ENCODE measurements around the gene SDK1. TPM values are rescaled to one million over a fixed set of nuclear protein-coding genes. Genes with fewer than 3 reads are reported as not detected.
"Not testable (repeated sequence)": the region's sequence is repeated elsewhere in the genome, so short reads cannot be mapped to it uniquely, and the experiment has no call there.

The SDK1 gene
- total and polyA plus RNA-seq, 7 donors: 0.31 to 2.4 (median 1.3) TPM

DNA sequence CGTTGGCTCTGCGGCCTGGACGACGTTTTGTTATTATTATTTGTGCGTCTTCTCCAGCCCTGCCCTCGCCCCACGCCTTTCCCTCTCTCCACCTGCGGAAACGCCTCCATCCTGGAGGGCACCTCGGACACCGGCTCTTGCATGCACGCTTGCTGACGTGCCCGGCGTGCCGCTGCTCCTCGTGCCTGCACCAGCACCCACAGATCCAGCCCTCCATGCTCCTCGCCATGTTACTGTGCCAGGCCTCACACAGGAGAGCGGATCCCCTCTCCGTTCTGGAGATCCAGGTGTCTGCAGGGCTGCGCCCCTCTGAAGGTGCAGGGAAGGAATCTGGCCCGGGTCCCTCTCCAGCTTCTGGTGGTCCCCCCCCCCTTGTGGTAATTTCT is 1007.1 kb downstream of the SDK1 start:
- 87 to 90% (median 90%) methylated on average over 22 of the region's 22 CpGs for WGBS, 3 donors
- H3K36me3 ChIP-seq (ENCODE audit: insufficient read depth in 1 of 2, low read depth in 1 of 2): no peaks in the 10 kb centered on the region
- TF ChIP-seq, protein P1, sequence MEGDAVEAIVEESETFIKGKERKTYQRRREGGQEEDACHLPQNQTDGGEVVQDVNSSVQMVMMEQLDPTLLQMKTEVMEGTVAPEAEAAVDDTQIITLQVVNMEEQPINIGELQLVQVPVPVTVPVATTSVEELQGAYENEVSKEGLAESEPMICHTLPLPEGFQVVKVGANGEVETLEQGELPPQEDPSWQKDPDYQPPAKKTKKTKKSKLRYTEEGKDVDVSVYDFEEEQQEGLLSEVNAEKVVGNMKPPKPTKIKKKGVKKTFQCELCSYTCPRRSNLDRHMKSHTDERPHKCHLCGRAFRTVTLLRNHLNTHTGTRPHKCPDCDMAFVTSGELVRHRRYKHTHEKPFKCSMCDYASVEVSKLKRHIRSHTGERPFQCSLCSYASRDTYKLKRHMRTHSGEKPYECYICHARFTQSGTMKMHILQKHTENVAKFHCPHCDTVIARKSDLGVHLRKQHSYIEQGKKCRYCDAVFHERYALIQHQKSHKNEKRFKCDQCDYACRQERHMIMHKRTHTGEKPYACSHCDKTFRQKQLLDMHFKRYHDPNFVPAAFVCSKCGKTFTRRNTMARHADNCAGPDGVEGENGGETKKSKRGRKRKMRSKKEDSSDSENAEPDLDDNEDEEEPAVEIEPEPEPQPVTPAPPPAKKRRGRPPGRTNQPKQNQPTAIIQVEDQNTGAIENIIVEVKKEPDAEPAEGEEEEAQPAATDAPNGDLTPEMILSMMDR (IDR thresholded peaks at IDR 0.05): no peak

DNA sequence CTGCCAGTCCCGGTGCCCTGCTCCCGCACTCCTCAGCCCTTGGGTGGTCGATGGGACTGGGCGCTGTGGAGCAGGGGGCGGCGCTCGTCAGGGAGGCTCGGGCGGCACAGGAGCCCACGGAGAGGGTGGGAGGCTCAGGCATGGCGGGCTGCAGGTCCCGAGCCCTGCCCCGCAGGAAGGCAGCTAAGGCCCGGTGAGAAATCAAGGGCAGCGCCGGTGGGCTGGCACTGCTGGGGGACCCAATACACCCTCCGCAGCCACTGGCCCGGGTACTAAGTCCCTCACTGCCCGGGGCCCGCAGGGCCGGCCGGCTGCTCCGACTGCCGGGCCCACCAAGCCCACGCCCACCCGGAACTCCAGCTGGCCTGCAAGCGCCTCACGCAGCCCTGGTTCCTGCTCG is 1012.9 kb downstream of the SDK1 start:
- H3K4me3 ChIP-seq; H3K27me3 ChIP-seq (ENCODE audit: insufficient read depth in 3 of 3, low read length in 2 of 3); ATAC-seq; DNase-seq; intact Hi-C loops (cut with DNase I); H3K9me3 ChIP-seq; H3K27ac ChIP-seq; H3K4me1 ChIP-seq; H3K36me3 ChIP-seq (ENCODE audit: insufficient read depth in 1 of 2, low read depth in 1 of 2): not testable (repeated sequence)
- 95 to 99% (median 99%) methylated on average over 14 to 29 of the region's 29 CpGs for WGBS, 3 donors

More for the DNA sequence above, 1007.1 kb downstream of the SDK1 start:
- no peak for ATAC-seq
- DNase-seq: no peak
- Histone ChIP-seq H3K27ac (no peak overlapping the region), H3K27me3 (ENCODE audit: insufficient read depth in 3 of 3, low read length in 2 of 3) (no peaks in the 10 kb centered on the region), H3K9me3 (no peaks in the 10 kb centered on the region), H3K4me1 (no peaks in the 10 kb centered on the region), H3K4me3 (no peak overlapping the region)
- intact Hi-C loops (cut with DNase I): no loop called here

DNA sequence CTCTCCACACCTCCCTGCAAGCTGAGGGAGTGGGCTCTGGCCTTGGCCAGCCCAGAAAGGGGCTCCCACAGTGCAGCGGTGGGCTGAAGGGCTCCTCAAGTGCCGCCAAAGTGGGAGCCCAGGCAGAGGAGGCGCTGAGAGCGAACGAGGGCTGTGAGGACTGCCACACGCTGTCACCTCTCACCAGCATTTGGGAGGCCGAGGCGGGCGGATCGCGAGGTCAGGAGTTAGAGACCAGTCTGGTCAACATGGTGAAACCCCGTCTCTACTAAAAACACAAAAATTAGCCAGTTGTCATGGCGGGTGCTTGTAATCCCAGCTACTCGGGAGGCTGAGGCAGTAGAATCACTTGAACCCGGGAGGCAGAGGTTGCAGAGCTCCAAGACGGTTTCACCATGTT is 1013.3 kb downstream of the SDK1 start:
- WGBS, 3 donors: 84 to 98% (median 95%) methylated on average over 13 to 16 of the region's 16 CpGs
- intact Hi-C loops (cut with DNase I): not testable (repeated sequence)

More for the DNA sequence above, 1013.3 kb downstream of the SDK1 start:
- H3K36me3 ChIP-seq (ENCODE audit: insufficient read depth in 1 of 2, low read depth in 1 of 2); H3K9me3 ChIP-seq; ATAC-seq; H3K4me3 ChIP-seq; H3K27me3 ChIP-seq (ENCODE audit: insufficient read depth in 3 of 3, low read length in 2 of 3); H3K4me1 ChIP-seq; DNase-seq; H3K27ac ChIP-seq: not testable (repeated sequence)

All from psoas muscle (tissue), 8 donors.